ENCODE data around the gene SH3RF3.

Gene SH3RF3

GRCh38 chr2:109239720-109240119 is 110.7 kb downstream of the SH3RF3 start:
- no peak for TF ChIP-seq CTCF (conservative IDR thresholded peaks at IDR 0.05)
- no peak overlapping the region for H3K27ac ChIP-seq

- TF ChIP-seq CTCF (conservative IDR thresholded peaks at IDR 0.05): no peak
- H3K27ac ChIP-seq: no peak overlapping the region
Observed at GRCh38 chr2:109242210-109242653, 113.2 kb downstream of the SH3RF3 start.

- no peak for TF ChIP-seq CTCF (conservative IDR thresholded peaks at IDR 0.05)
- no peak overlapping the region for H3K27ac ChIP-seq
Observed at GRCh38 chr2:109242654-109243331, 113.8 kb downstream of the SH3RF3 start.

- no peak overlapping the region for H3K27ac ChIP-seq
Observed at GRCh38 chr2:109243526-109244303, 114.7 kb downstream of the SH3RF3 start.

GRCh38 chr2:109244304-109244582 is 115.2 kb downstream of the SH3RF3 start:
- no peak for TF ChIP-seq CTCF (conservative IDR thresholded peaks at IDR 0.05)
- H3K27ac ChIP-seq: no peak overlapping the region

More at GRCh38 chr2:109243526-109244303, 114.7 kb downstream of the SH3RF3 start:
- TF ChIP-seq CTCF (conservative IDR thresholded peaks at IDR 0.05): no peak

- H3K27ac ChIP-seq: no peak overlapping the region
- TF ChIP-seq CTCF (conservative IDR thresholded peaks at IDR 0.05): no peak
Observed at GRCh38 chr2:109244750-109245382, 115.9 kb downstream of the SH3RF3 start.

- no peak for TF ChIP-seq CTCF (conservative IDR thresholded peaks at IDR 0.05)
- no peak overlapping the region for H3K27ac ChIP-seq
Observed at GRCh38 chr2:109246176-109246575, 117.2 kb downstream of the SH3RF3 start.
